ENCODE data around the gene NPC2.

NPC2 gene

GRCh38 chr14:74518221-74518620 lies 25.1 kb upstream of the NPC2 start:
- no peak for DNase-seq

- DNase-seq: no peak
These were observed 24.6 kb upstream of the NPC2 start for GRCh38 chr14:74517731-74518130.

GRCh38 chr14:74516451-74517160 lies 23.5 kb upstream of the NPC2 start:
- DNase-seq: no peak

- DNase-seq: no peak
These were observed 22.8 kb upstream of the NPC2 start for GRCh38 chr14:74515891-74516412.

- DNase-seq: no peak
These were observed 21.4 kb upstream of the NPC2 start for GRCh38 chr14:74514471-74514941.

- no peak for DNase-seq
These were observed 19.1 kb upstream of the NPC2 start for GRCh38 chr14:74511966-74512830.

- no peak for DNase-seq
These were observed 17.9 kb upstream of the NPC2 start for GRCh38 chr14:74510959-74511409.

GRCh38 chr14:74510223-74510931 lies 17.3 kb upstream of the NPC2 start:
- no peak for DNase-seq

- no peak for DNase-seq
These were observed 16.6 kb upstream of the NPC2 start for GRCh38 chr14:74509587-74510222.

GRCh38 chr14:74508844-74509428 lies 15.8 kb upstream of the NPC2 start:
- no peak for DNase-seq

GRCh38 chr14:74508292-74508731 lies 15.2 kb upstream of the NPC2 start:
- no peak for DNase-seq

GRCh38 chr14:74507840-74508239 lies 14.7 kb upstream of the NPC2 start:
- DNase-seq: no peak

- no peak for DNase-seq
These were observed 14.0 kb upstream of the NPC2 start for GRCh38 chr14:74507085-74507484.

GRCh38 chr14:74506411-74506851 lies 13.3 kb upstream of the NPC2 start:
- DNase-seq: no peak

- no peak for DNase-seq
These were observed 12.7 kb upstream of the NPC2 start for GRCh38 chr14:74505831-74506230.

- DNase-seq: no peak
These were observed 12.0 kb upstream of the NPC2 start for GRCh38 chr14:74504874-74505720.

- DNase-seq: no peak
These were observed 11.3 kb upstream of the NPC2 start for GRCh38 chr14:74504412-74504811.

GRCh38 chr14:74503938-74504335 lies 10.8 kb upstream of the NPC2 start:
- DNase-seq: no peak

- no peak for DNase-seq
These were observed 10.3 kb upstream of the NPC2 start for GRCh38 chr14:74503291-74503937.

- DNase-seq: no peak
These were observed 9.3 kb upstream of the NPC2 start for GRCh38 chr14:74502236-74503019.

All from NK-92 treated with Interleukin-12 subunit alpha and Interleukin-12 subunit beta, amount 100 ng/mL, for 24 hours (cell line).